A549 (cell line): ENCODE results near the gene LCN6.

Experiments used
- MAFK ChIP-seq: fragments of 450-650 bp; IDR thresholded peaks from 2 replicates; pipeline ENCODE4 v1.6.1; 2014; ENCODE audit not compliant: partially characterized antibody
- NR3C1 ChIP-seq: fragments of >200 bp; sonication (Bioruptor Twin); formaldehyde crosslinking; IDR thresholded peaks from 3 replicates; pipeline ENCODE4 v1.6.1; 2017
- POLR2A ChIP-seq: IDR thresholded peaks from 2 replicates; pipeline ENCODE4 v1.6.1; 2012; ENCODE audit warnings: mild to moderate bottlenecking, low read length
- RAD21 ChIP-seq, 2 experiments: fragments of >200 bp in 1 of 2; sonication (Bioruptor Twin) in 1 of 2; formaldehyde crosslinking in 1 of 2; IDR thresholded peaks in 1 of 2; conservative IDR thresholded peaks in 1 of 2; 2 replicates in 1 of 2; 3 replicates in 1 of 2; pipeline ENCODE4 v1.6.1; 2012 to 2018; ENCODE audit warnings: inconsistent platforms in 1 of 2

- TF ChIP-seq POLR2A (no peak), MAFK (no peak), RAD21 (conservative IDR thresholded peaks at IDR 0.05 in 1 of 2, IDR thresholded peaks at IDR 0.05 in 1 of 2) (no peak), NR3C1 (no peak)
These were observed 12.1 kb upstream of the LCN6 start for GRCh38 chr9:136760424-136760823.
